H1 (cell line): ENCODE data around the gene MAD2L2. TPM values are rescaled to one million over a fixed set of nuclear protein-coding genes. Genes with fewer than 3 reads are reported as not detected.

Source experiments
- JUN ChIP-seq: IDR thresholded peaks from 2 replicates; pipeline ENCODE4 v1.6.1; 2011; ENCODE audit warnings: low read depth, mild to moderate bottlenecking, improper control_type of control experiment, low read length
- NRF1 ChIP-seq: IDR thresholded peaks from 2 replicates; pipeline ENCODE4 v1.6.1; 2011; ENCODE audit warnings: mild to moderate bottlenecking, low read depth, low read length, improper control_type of control experiment
- RBBP5 ChIP-seq: IDR thresholded peaks from 2 replicates; pipeline ENCODE4 v1.7.1; 2012; ENCODE audit warnings: low read depth, mild to moderate bottlenecking, inconsistent platforms, low read length, moderate library complexity, borderline replicate concordance
- SIN3A ChIP-seq, 2 experiments: IDR thresholded peaks in 1 of 2; conservative IDR thresholded peaks in 1 of 2; 2 replicates each; pipeline ENCODE4 v1.6.1; 2011 to 2012; ENCODE audit warnings: low read length in 2 of 2, improper control_type of control experiment in 1 of 2, low read depth in 1 of 2, mild to moderate bottlenecking in 1 of 2
- SP1 ChIP-seq: IDR thresholded peaks from 2 replicates; pipeline ENCODE4 v1.6.1; 2011; ENCODE audit warnings: low read depth, low read length
- TAF7 ChIP-seq: optimal IDR thresholded peaks from 2 replicates; pipeline ENCODE3; 2011; ENCODE audit warnings: low read depth, mild to moderate bottlenecking, inconsistent platforms, low read length, moderate library complexity, borderline replicate concordance
- polyA plus RNA-seq, 7 experiments: library from polyadenylated mRNA; depleted of rRNA in 3 of 7; stranded (reverse) in 5 of 7; unstranded in 2 of 7; fragments of >200 nt in 5 of 7; fragments of 200-250 nt in 2 of 7; gene quantifications; 1 replicate in 5 of 7; 2 replicates in 1 of 7; 4 replicates in 1 of 7; pipeline versions ENCODE4 v1.2.1 to v1.2.3, GENCODE V29; 2011 to 2013; ENCODE audit warnings: missing spikeins in 2 of 7, mixed read lengths in 2 of 7
- total RNA-seq: library from RNA; stranded (reverse); fragmentation: NEBNext Ultra II Directional; extraction: Animal tissue kit (Norgen Biotek cat#: 25700); gene quantifications from 2 replicates; pipeline ENCODE4 v1.2.1, GENCODE V29; 2021
- TF ChIP-seq, protein P1 (sequence below), 3 experiments: IDR thresholded peaks; 1 replicate in 2 of 3; 2 replicates in 1 of 3; pipeline versions ENCODE4 v1.5.1 to v1.6.1; 2011; ENCODE audit warnings: low read length in 3 of 3, mild to moderate bottlenecking in 3 of 3, inconsistent platforms in 2 of 3, low read depth in 1 of 3, moderate library complexity in 1 of 3; ENCODE audit not compliant: insufficient read depth in 1 of 3; ENCODE audit errors: control extremely low read depth in 1 of 3

MAD2L2 gene
- total and polyA plus RNA-seq, 2 of the 8 experiments (the other 6 are each of a cell fraction or from before 2014, with no cell fraction given): 310 to 469 TPM

DNA sequence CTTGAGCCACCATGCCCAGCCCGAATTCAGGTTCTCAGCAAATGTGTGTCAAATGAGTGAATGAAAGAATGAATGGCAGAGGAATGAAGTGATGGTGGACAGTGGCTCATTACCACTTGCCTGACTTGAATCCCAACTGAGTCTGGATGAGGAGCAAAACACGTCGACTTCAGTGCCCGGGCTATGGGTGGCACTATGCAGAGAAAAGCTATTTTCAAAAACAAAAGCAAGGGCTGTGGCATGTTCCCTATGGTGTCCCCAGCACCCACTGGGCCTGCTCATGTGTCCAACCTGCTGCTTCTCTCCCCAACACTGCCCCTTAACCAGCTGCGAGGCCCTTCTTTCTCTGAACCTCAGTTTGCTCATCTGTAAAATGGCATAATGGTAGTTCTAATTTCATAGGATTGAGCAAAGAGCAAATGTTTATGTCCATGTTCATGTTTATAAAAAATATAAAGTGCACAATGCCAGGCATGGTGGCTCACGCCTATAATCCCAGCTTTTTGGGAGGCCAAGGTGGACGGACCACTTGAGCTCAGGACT, 4.3 kb upstream of the MAD2L2 start (continued):
- TF ChIP-seq, protein P1, sequence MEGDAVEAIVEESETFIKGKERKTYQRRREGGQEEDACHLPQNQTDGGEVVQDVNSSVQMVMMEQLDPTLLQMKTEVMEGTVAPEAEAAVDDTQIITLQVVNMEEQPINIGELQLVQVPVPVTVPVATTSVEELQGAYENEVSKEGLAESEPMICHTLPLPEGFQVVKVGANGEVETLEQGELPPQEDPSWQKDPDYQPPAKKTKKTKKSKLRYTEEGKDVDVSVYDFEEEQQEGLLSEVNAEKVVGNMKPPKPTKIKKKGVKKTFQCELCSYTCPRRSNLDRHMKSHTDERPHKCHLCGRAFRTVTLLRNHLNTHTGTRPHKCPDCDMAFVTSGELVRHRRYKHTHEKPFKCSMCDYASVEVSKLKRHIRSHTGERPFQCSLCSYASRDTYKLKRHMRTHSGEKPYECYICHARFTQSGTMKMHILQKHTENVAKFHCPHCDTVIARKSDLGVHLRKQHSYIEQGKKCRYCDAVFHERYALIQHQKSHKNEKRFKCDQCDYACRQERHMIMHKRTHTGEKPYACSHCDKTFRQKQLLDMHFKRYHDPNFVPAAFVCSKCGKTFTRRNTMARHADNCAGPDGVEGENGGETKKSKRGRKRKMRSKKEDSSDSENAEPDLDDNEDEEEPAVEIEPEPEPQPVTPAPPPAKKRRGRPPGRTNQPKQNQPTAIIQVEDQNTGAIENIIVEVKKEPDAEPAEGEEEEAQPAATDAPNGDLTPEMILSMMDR (IDR thresholded peaks at IDR 0.05; ENCODE audit: control extremely low read depth in 1 of 3, insufficient read depth in 1 of 3, low read depth in 1 of 3, low read length in 3 of 3): peak; percentile 24 to 52 (median 26); a peak in 3 of 4 replicates
- TF ChIP-seq RBBP5 (no peak), TAF7 (no peak), JUN (no peak), SP1 (no peak), NRF1 (no peak), SIN3A (conservative IDR thresholded peaks at IDR 0.05 in 1 of 2, IDR thresholded peaks at IDR 0.05 in 1 of 2; ENCODE audit: low read depth in 1 of 2, low read length in 2 of 2) (no peak)
